H9 (cell line): Measurements from ENCODE around the gene FBXO11. TPM values are rescaled to one million over a fixed set of nuclear protein-coding genes. Genes with fewer than 3 reads are reported as not detected.

Experiments
- DNase-seq: peaks from one replicate; pipeline ENCODE4 v3.0.0-alpha.2; 2017
- H2AFZ ChIP-seq: one replicate; pipeline ENCODE4 v1.6.1; 2013; ENCODE audit warnings: mild to moderate bottlenecking, low read length, control low read depth, moderate library complexity
- H2AK5ac ChIP-seq: 2 replicates; pipeline ENCODE4 v1.6.1; 2013; ENCODE audit warnings: low read length, control low read depth, mixed read lengths; ENCODE audit not compliant: insufficient read length
- H2BK120ac ChIP-seq: one replicate; pipeline ENCODE4 v1.6.1; 2013; ENCODE audit warnings: low read depth, mild to moderate bottlenecking, low read length, control low read depth, inconsistent platforms; ENCODE audit not compliant: poor library complexity, severe bottlenecking
- H2BK12ac ChIP-seq: 2 replicates; pipeline ENCODE4 v1.6.1; 2013; ENCODE audit warnings: low read length, control low read depth, mixed read lengths, low read depth; ENCODE audit not compliant: insufficient read length
- H2BK15ac ChIP-seq: 2 replicates; pipeline ENCODE4 v1.6.1; 2013; ENCODE audit warnings: low read depth, low read length, control low read depth
- H2BK20ac ChIP-seq: one replicate; pipeline ENCODE4 v1.6.1; 2013; ENCODE audit warnings: low read depth, mild to moderate bottlenecking, low read length, control low read depth, inconsistent platforms; ENCODE audit not compliant: poor library complexity, severe bottlenecking
- H2BK5ac ChIP-seq: 2 replicates; pipeline ENCODE4 v1.6.1; 2013; ENCODE audit warnings: low read length, control low read depth, mixed read lengths; ENCODE audit not compliant: insufficient read length
- H3K14ac ChIP-seq: 2 replicates; pipeline ENCODE4 v1.6.1; 2013; ENCODE audit warnings: low read length, control low read depth; ENCODE audit not compliant: insufficient read depth
- H3K18ac ChIP-seq: 2 replicates; pipeline ENCODE4 v1.6.1; 2013; ENCODE audit warnings: low read depth, mild to moderate bottlenecking, mixed read lengths, low read length, control low read depth; ENCODE audit not compliant: insufficient read length
- H3K23ac ChIP-seq: 2 replicates; pipeline ENCODE4 v1.6.1; 2013; ENCODE audit warnings: low read length, control low read depth, mixed read lengths, low read depth; ENCODE audit not compliant: insufficient read length
- H3K23me2 ChIP-seq: 2 replicates; pipeline ENCODE4 v1.6.1; 2013; ENCODE audit warnings: low read depth, mild to moderate bottlenecking, mixed read lengths, low read length, control low read depth; ENCODE audit not compliant: insufficient read length, poor library complexity, severe bottlenecking
- H3K27ac ChIP-seq: 2 replicates; pipeline ENCODE4 v1.5.1; 2013; ENCODE audit warnings: low read length, control low read depth, mixed read lengths, low read depth; ENCODE audit not compliant: insufficient read length
- H3K27me3 ChIP-seq: 2 replicates; pipeline ENCODE4 v1.6.1; 2013; ENCODE audit warnings: low read length, control low read depth, inconsistent platforms; ENCODE audit not compliant: insufficient read depth
- H3K4ac ChIP-seq: 2 replicates; pipeline ENCODE4 v1.6.1; 2013; ENCODE audit warnings: low read depth, mild to moderate bottlenecking, control low read depth, inconsistent platforms, low read length, moderate library complexity
- H3K4me1 ChIP-seq: 2 replicates; pipeline ENCODE4 v1.6.1; 2013; ENCODE audit warnings: low read length, control low read depth, inconsistent platforms; ENCODE audit not compliant: insufficient read depth
- H3K4me2 ChIP-seq: 2 replicates; pipeline ENCODE4 v1.6.1; 2013; ENCODE audit warnings: low read length, control low read depth, mixed read lengths; ENCODE audit not compliant: insufficient read length, insufficient read depth
- H3K56ac ChIP-seq: 2 replicates; pipeline ENCODE4 v1.6.1; 2013; ENCODE audit warnings: low read depth, mild to moderate bottlenecking, mixed read lengths, low read length, control low read depth; ENCODE audit not compliant: insufficient read length
- H3K79me1 ChIP-seq: 2 replicates; pipeline ENCODE4 v1.6.1; 2013; ENCODE audit warnings: low read depth, mild to moderate bottlenecking, moderate library complexity, low read length, control low read depth, inconsistent platforms; ENCODE audit not compliant: insufficient read depth, poor library complexity, severe bottlenecking
- H3K79me2 ChIP-seq: 2 replicates; pipeline ENCODE4 v1.6.1; 2013; ENCODE audit warnings: low read length, control low read depth, inconsistent platforms; ENCODE audit not compliant: insufficient read depth
- H3K9ac ChIP-seq: 2 replicates; pipeline ENCODE4 v1.6.1; 2013; ENCODE audit warnings: low read length, control low read depth, mixed read lengths; ENCODE audit not compliant: insufficient read length; ENCODE audit errors: extremely low read depth
- H3K9me3 ChIP-seq: one replicate; pipeline ENCODE4 v1.6.1; 2013; ENCODE audit warnings: low read depth, low read length, inconsistent platforms; ENCODE audit not compliant: control insufficient read depth
- H3T11ph ChIP-seq: one replicate; pipeline ENCODE4 v1.6.1; 2013; ENCODE audit warnings: mild to moderate bottlenecking, low read length, control low read depth, inconsistent platforms
- H4K20me1 ChIP-seq: one replicate; pipeline ENCODE4 v1.6.1; 2013; ENCODE audit not compliant: control insufficient read depth, insufficient read length, insufficient read depth
- H4K5ac ChIP-seq: 2 replicates; pipeline ENCODE4 v1.6.1; 2013; ENCODE audit warnings: low read depth, mild to moderate bottlenecking, mixed read lengths, low read length, control low read depth; ENCODE audit not compliant: insufficient read length
- H4K8ac ChIP-seq: replicated peaks from 2 replicates; pipeline ENCODE4 v1.6.1; 2013; ENCODE audit warnings: low read length, control low read depth, mixed read lengths, low read depth; ENCODE audit not compliant: insufficient read length
- H4K91ac ChIP-seq: 2 replicates; pipeline ENCODE4 v1.6.1; 2013; ENCODE audit warnings: low read depth, mild to moderate bottlenecking, moderate library complexity, mixed read lengths, low read length, control low read depth; ENCODE audit not compliant: insufficient read length
- H3K27ac Mint-ChIP-seq, 3 experiments: 2 replicates in 2 of 3; 3 replicates in 1 of 3; pipeline ENCODE4 v1.8.0; 2020 to 2021; ENCODE audit warnings: mixed read lengths in 3 of 3, mild to moderate bottlenecking in 1 of 3, moderate library complexity in 1 of 3
- H3K27me3 Mint-ChIP-seq: 2 replicates; pipeline ENCODE4 v1.8.0; 2021; ENCODE audit warnings: low read depth, mild to moderate bottlenecking, moderate library complexity, mixed read lengths
- H3K36me3 Mint-ChIP-seq, 3 experiments: 2 replicates in 2 of 3; 3 replicates in 1 of 3; pipeline ENCODE4 v1.8.0; 2020 to 2021; ENCODE audit warnings: low read depth in 3 of 3, mixed read lengths in 3 of 3; ENCODE audit not compliant: insufficient read depth in 1 of 3
- H3K4me1 Mint-ChIP-seq, 2 experiments: 2 replicates each; pipeline ENCODE4 v1.8.0; 2020; ENCODE audit warnings: mixed read lengths in 2 of 2
- H3K4me3 Mint-ChIP-seq, 2 experiments: 2 replicates in 1 of 2; 3 replicates in 1 of 2; pipeline ENCODE4 v1.8.0; 2020 to 2021; ENCODE audit warnings: mild to moderate bottlenecking in 2 of 2, mixed read lengths in 2 of 2, moderate library complexity in 1 of 2
- H3K9me3 Mint-ChIP-seq, 2 experiments: 2 replicates in 1 of 2; 3 replicates in 1 of 2; pipeline ENCODE4 v1.8.0; 2020; ENCODE audit warnings: mild to moderate bottlenecking in 2 of 2, mixed read lengths in 2 of 2, moderate library complexity in 1 of 2
- WGBS: extraction: QIAGEN DNeasy Blood & Tissue Kit; methylation state at CpG from one replicate; pipeline ENCODE4 v1.1.7; 2013; ENCODE audit warnings: missing lambda C conversion rate, low lambda C conversion rate, mixed read lengths; ENCODE audit not compliant: insufficient read length; ENCODE audit errors: extremely low coverage; 5-methylcytosine and 5-hydroxymethylcytosine counted together
- total RNA-seq: library from RNA; stranded (reverse); gene quantifications from 2 replicates; pipeline ENCODE4 v1.2.1, GENCODE V29; 2021
- TF ChIP-seq, protein P1 (sequence below): fragments of 200-600 bp; sonication (generic); conservative IDR thresholded peaks from 3 replicates; pipeline ENCODE4 v1.8.0; 2021; ENCODE audit warnings: antibody characterized with exemption, mild to moderate bottlenecking

FBXO11 gene
- total RNA-seq, 1 experiment from 2014 or later, result 68.8 TPM

DNA sequence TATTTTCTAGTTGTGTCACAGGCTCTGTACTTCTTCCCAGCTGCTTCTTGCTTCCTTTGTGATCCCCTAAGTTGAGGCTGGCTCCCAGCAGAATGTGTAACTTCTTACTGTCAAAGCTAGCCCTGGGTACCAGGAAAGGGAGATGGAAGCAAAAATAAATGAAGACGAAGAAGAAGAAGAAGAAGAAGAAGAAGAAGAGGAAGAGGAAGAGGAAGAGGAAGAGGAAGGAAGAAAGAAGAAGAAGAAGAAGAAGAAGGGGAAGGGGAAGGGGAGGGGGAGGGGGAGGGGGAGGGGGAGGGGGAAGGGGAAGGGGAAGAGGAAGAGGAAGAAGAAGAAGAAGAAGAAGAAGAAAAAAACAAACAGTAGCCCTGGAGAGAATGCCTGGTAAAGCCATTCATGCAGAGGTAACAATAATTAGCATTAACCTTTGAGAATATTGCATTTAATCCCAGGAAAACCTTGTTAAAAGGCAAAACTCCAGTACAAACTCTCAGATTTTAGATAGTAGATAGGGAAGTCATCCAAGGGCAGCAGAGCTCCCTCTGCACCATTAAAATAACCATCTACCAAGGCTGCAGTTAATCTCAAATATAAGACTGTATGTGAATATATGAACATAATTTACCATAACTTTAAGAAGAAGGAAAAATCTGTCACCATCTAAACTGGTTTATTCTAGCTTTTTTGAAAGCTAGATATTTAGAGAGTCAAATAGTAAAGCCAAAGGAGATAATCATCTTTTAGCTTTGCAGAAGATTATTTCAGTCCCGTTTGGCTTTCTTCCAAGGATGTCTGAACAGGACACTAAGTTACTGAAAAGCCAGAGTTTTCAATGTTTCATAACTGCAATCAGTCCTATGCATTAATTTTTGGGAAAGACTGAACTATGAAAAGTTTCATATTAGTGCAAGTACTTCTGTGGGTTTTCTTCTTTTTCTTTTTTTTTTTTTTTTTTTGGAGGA, 44.3 kb upstream of the FBXO11 start:
- H3T11ph ChIP-seq, result no peak overlapping the region
- no peak overlapping the region for H4K5ac ChIP-seq
- H3K9me3 ChIP-seq, result no peaks in the 10 kb centered on the region
- no peak for DNase-seq
- H2AFZ ChIP-seq, result no peak overlapping the region
- H3K56ac ChIP-seq, result no peak overlapping the region
- no peak overlapping the region for H3K4me2 ChIP-seq
- no CpG with 5 or more reads among the region's 2 CpGs for WGBS
- H2BK120ac ChIP-seq, result no peak overlapping the region
- peaks cover 0 to 2% of the 10 kb centered on the region in 2 experiments; a peak in 1 of 5 replicates for H3K9me3 Mint-ChIP-seq
- H3K23ac ChIP-seq, result no peak overlapping the region
- no peak overlapping the region for H3K4me3 Mint-ChIP-seq
- no peak overlapping the region for H3K9ac ChIP-seq
- H3K4ac ChIP-seq, result no peak overlapping the region
- no peak overlapping the region for H2BK15ac ChIP-seq
- H2AK5ac ChIP-seq, result no peak overlapping the region
- peaks cover 3% of the 10 kb centered on the region for H3K27me3 Mint-ChIP-seq
- H2BK20ac ChIP-seq, result no peak overlapping the region
- TF ChIP-seq, protein P1, sequence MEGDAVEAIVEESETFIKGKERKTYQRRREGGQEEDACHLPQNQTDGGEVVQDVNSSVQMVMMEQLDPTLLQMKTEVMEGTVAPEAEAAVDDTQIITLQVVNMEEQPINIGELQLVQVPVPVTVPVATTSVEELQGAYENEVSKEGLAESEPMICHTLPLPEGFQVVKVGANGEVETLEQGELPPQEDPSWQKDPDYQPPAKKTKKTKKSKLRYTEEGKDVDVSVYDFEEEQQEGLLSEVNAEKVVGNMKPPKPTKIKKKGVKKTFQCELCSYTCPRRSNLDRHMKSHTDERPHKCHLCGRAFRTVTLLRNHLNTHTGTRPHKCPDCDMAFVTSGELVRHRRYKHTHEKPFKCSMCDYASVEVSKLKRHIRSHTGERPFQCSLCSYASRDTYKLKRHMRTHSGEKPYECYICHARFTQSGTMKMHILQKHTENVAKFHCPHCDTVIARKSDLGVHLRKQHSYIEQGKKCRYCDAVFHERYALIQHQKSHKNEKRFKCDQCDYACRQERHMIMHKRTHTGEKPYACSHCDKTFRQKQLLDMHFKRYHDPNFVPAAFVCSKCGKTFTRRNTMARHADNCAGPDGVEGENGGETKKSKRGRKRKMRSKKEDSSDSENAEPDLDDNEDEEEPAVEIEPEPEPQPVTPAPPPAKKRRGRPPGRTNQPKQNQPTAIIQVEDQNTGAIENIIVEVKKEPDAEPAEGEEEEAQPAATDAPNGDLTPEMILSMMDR, result no peak
- H2BK5ac ChIP-seq, result no peak overlapping the region
- no peak overlapping the region for H3K27ac Mint-ChIP-seq
- no peaks in the 10 kb centered on the region for H4K20me1 ChIP-seq
- H4K8ac ChIP-seq, result no peak overlapping the region
- H3K79me1 ChIP-seq, result no peaks in the 10 kb centered on the region
- no peak overlapping the region for H3K18ac ChIP-seq
- no peak overlapping the region for H2BK12ac ChIP-seq
- H3K79me2 ChIP-seq, result no peaks in the 10 kb centered on the region
- H3K23me2 ChIP-seq, result no peaks in the 10 kb centered on the region
- no peaks in the 10 kb centered on the region for H3K4me1 ChIP-seq
- H4K91ac ChIP-seq, result no peak overlapping the region
- H3K27me3 ChIP-seq, result no peaks in the 10 kb centered on the region
- H3K27ac ChIP-seq, result no peak overlapping the region
- no peak overlapping the region for H3K14ac ChIP-seq
- no peaks in the 10 kb centered on the region for H3K36me3 Mint-ChIP-seq
- no peaks in the 10 kb centered on the region for H3K4me1 Mint-ChIP-seq
